Activated T-helper 2 cell treated with anti-CD3 and anti-CD28 coated beads, Interferon-gamma antibody, Interleukin-2, Interleukin-4, amounts not matched to agents 10 μg/mL and 5 μg/mL and 100 μg/mL, durations not matched to agents 14 hours and 24 hours and 36 hours (primary cell): Measurements from ENCODE around the gene KSR1. TPM values are rescaled to one million over a fixed set of nuclear protein-coding genes. Genes with fewer than 3 reads are reported as not detected.

ENCODE experiments used
- DNase-seq: peaks from one replicate; pipeline ENCODE4 v3.0.0; 2021; ENCODE audit warnings: low spot score
- H3K27ac Mint-ChIP-seq: one replicate; pipeline ENCODE4 v1.8.0; 2021; ENCODE audit warnings: mixed read lengths
- H3K27me3 Mint-ChIP-seq: one replicate; pipeline ENCODE4 v1.8.0; 2021; ENCODE audit warnings: low read depth, mixed read lengths
- H3K36me3 Mint-ChIP-seq: one replicate; pipeline ENCODE4 v1.8.0; 2021; ENCODE audit warnings: low read depth, mixed read lengths
- H3K4me1 Mint-ChIP-seq: one replicate; pipeline ENCODE4 v1.8.0; 2021; ENCODE audit warnings: low read depth, mixed read lengths
- H3K4me3 Mint-ChIP-seq: one replicate; pipeline ENCODE4 v1.8.0; 2021; ENCODE audit warnings: low read depth, mild to moderate bottlenecking, moderate library complexity, mixed read lengths
- H3K9me3 Mint-ChIP-seq: one replicate; pipeline ENCODE4 v1.8.0; 2021; ENCODE audit warnings: mixed read lengths
- intact Hi-C: fragments of 100-400 bp; cut with micrococcal nuclease; formaldehyde crosslinking; loops from one replicate; pipeline ENCODE4 v1.15.1; 2023
- total RNA-seq: library from RNA; stranded (reverse); gene quantifications from 2 replicates; pipeline ENCODE4 v1.2.3, GENCODE V29; 2022

KSR1 gene
- total RNA-seq, 1 donor from 2014 or later, result 96.5 TPM

DNA sequence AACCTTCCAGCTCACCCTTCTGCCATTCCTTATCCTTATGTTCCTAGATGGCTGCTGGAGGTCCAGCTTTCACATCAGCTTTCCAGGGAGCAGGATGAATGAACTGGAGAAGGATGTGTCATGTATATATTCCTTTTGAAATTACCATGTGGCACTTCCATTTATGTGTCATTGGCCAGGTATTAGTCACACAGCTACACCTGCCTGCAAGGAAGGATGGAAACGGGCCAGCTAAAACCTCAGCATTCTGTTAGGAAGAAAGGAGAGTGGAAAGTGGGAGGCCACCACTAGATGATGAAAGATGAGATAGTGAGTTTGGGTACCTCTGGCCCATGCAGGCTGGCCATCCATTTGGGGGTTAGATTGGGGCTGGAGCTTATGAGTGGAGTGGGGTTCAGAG lies 67.5 kb downstream of the KSR1 start:
- no peak for DNase-seq
- Mint-ChIP-seq H3K27ac (no peak overlapping the region), H3K36me3 (no peaks in the 10 kb centered on the region), H3K4me3 (no peak overlapping the region), H3K27me3 (no peaks in the 10 kb centered on the region), H3K9me3 (no peaks in the 10 kb centered on the region), H3K4me1 (peaks cover 59% of the 10 kb centered on the region)
- intact Hi-C loops, result no loop called here

DNA sequence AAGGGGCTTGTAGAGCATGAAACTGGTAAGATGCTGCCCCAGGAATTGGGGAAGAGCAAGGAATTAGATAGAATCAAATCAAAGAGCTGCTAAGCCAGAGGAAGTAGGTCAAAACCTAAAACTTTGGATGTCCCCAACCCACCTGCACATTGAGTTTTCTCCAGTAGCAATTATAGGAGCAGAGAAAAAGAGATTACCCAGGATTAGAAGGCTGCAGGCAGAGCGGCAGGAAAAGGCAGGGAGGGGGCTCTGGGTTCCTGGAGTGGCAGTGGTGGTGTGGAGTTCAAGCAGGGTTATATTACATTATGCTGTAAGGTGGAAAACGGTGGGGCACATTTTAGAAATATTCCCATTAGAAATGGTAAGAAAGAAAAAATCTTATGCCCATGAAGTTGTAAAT lies 68.3 kb downstream of the KSR1 start:
- peaks cover 62% of the 10 kb centered on the region for H3K4me1 Mint-ChIP-seq
- no peak overlapping the region for H3K27ac Mint-ChIP-seq
- no peak for DNase-seq
- no peaks in the 10 kb centered on the region for H3K9me3 Mint-ChIP-seq
- no peaks in the 10 kb centered on the region for H3K27me3 Mint-ChIP-seq
- intact Hi-C loops, result no loop called here
- H3K36me3 Mint-ChIP-seq, result no peaks in the 10 kb centered on the region
- H3K4me3 Mint-ChIP-seq, result no peak overlapping the region

DNA sequence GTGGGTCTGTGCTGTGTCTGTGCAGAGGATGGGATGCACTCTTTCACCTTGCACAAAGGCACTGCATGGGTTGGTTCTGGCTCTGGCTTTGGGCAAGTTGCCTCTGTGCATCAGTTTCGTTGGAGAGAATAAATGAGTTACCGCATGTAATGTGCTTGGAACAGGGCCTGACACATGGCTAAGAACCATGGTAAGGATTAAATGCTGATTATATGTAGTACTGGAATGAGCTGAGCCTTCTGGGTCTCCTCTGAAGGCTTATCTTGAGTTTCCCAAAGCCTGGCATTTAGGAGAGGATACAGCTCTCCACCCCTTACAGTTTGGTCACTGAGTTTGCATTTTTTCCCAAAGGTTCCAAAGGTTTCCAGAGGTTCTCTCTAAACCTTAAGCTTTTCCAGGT lies 69.1 kb downstream of the KSR1 start:
- Mint-ChIP-seq H3K27me3 (no peaks in the 10 kb centered on the region), H3K27ac (no peak overlapping the region), H3K4me1 (peaks cover 58% of the 10 kb centered on the region), H3K4me3 (no peak overlapping the region), H3K36me3 (no peaks in the 10 kb centered on the region), H3K9me3 (no peaks in the 10 kb centered on the region)
- no peak for DNase-seq
- intact Hi-C loops, result loop anchor here (5.0 kb wide), 1 partner anchor 52 kb away; no protein-coding TSS in a partner anchor

DNA sequence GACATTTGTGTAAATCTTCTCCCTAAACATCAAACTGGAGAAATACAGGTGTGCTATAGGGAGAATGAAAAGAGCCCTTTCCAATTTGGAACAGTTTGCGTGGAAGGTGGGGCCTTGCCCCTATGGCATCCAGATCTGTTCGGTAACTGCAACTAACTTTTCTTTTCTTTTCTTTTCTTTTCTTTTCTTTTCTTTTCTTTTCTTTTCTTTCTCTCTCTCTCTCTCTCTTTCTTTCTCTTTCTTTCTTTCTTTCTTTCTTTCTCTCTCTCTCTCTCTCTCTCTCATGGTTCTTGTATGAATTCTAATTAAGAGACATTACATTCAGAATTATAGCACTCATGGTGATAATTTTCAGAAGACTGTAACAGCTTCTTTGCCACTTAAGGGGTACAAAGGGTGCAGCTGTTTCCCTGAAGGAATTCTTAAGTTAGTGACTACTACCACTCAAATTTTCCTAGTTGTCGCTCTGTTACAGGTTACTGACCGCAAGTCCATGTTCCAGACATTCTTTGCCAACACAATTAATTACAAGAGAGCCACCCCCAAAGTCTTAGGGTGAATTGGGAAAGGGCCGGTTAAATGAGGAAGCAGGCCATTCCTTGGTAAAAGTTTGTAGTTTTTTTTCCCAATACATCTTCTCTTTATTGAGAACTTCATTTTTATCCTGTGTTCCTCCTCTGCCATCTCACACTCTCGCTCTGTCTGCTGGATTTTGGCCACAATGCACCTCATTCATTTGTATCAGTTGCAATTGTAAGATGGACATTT lies 69.8 kb downstream of the KSR1 start:
- H3K4me1 Mint-ChIP-seq, result peaks cover 62% of the 10 kb centered on the region
- intact Hi-C loops, result loop anchor here (2.0 to 5.0 kb wide), 2 partner anchors 19 to 51 kb away; no protein-coding TSS in a partner anchor
- H3K9me3 Mint-ChIP-seq, result no peaks in the 10 kb centered on the region
- DNase-seq, result no peak
- H3K27me3 Mint-ChIP-seq, result no peaks in the 10 kb centered on the region
- H3K4me3 Mint-ChIP-seq, result no peak overlapping the region
- peak overlapping the region; percentile 54 for H3K27ac Mint-ChIP-seq
- no peaks in the 10 kb centered on the region for H3K36me3 Mint-ChIP-seq

DNA sequence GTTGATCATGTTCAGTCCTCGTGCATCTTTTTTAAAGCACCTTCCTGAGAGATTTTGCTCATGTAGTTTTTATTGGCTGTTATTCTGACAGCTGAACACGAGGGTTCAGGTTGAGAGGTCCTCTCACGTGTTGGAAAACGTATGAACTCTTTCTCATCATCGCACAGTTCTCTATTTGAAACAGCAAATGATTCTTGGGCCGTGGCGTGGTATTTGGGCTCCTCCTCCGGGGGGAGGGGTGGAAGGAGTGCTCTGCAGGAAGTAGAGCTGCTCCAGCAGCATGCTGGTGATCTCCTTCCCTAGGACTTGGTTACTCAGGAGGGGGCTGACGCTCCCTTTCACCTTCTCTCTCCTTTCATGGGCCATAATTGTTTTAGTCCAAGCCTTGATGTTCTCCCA lies 70.4 kb downstream of the KSR1 start:
- Mint-ChIP-seq H3K9me3 (no peaks in the 10 kb centered on the region), H3K27ac (peak overlapping the region; percentile 54), H3K4me3 (no peak overlapping the region)

DNA sequence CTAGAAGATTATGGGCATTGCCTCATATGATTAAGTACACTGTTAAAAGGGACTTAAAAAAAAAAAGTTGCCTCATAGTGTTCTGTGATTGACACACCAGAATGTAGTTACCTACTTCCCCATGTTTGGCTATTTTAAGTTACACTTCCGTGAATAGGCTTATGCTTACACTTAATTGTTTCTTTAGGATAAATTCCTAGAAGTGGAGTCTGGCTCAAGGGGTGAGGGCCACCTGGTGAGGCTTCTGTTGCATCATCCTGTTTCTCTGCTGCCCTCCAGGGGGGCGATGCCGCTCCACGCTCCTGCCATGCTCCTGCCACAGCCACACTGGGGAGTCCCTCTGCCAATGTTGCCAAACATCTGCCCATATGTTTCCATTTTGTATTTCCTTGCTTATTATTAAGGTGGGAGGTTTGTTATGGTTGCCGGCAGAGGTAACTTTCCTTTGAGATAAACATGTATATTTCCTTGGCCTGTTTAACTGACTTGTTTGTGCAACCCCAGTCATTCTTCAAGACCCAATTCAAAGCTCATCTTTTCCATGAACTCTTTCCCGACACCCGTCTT lies 73.1 kb downstream of the KSR1 start:
- H3K27ac Mint-ChIP-seq, result peak overlapping the region; percentile 2
- H3K4me3 Mint-ChIP-seq, result no peak overlapping the region
- intact Hi-C loops, result loop anchor here (5.0 kb wide), 1 partner anchor 48 kb away; no protein-coding TSS in a partner anchor
- no peaks in the 10 kb centered on the region for H3K27me3 Mint-ChIP-seq
- no peak for DNase-seq
- H3K4me1 Mint-ChIP-seq, result peaks cover 52% of the 10 kb centered on the region
- H3K36me3 Mint-ChIP-seq, result no peaks in the 10 kb centered on the region
- H3K9me3 Mint-ChIP-seq, result no peaks in the 10 kb centered on the region

More for the DNA sequence above, 70.4 kb downstream of the KSR1 start:
- intact Hi-C loops, result loop anchor here (2.0 to 5.0 kb wide), 2 partner anchors 18 to 51 kb away; no protein-coding TSS in a partner anchor
- Mint-ChIP-seq H3K36me3 (no peaks in the 10 kb centered on the region), H3K4me1 (peaks cover 62% of the 10 kb centered on the region), H3K27me3 (no peaks in the 10 kb centered on the region)
- peak; percentile 46 for DNase-seq

DNA sequence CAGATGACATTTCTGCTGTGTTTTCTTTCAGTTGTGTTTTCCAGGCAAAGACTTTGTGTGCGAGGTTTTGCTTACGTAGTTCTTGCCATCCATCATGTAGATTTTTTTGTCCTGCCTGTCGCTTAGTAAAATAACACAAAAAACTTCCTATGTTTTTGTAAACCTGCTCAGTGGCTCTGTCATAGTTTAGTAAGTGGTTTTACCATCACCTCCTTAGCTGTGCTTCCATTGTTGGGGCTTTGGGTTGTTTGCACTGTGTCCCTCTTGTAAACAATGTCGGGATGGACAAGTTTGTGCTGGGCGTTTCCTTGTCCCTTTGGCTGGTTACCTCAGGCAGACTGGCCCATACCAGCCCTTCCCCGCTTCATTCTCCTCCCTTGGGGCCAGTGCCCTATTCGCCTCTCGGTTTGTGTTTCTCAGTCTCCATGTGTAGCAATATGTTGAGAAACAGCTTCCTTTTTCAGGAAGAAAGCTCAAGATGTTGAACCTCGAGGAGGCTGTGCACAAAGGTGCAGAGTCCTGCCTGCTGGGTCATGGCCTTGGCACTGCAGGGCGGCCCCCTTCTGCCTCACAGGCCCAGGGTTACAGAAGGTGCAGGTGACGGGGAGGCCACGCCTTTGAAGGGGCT lies 74.6 kb downstream of the KSR1 start:
- Mint-ChIP-seq H3K27me3 (no peaks in the 10 kb centered on the region), H3K4me3 (no peak overlapping the region), H3K36me3 (no peaks in the 10 kb centered on the region), H3K9me3 (no peaks in the 10 kb centered on the region), H3K27ac (peak overlapping the region; percentile 4), H3K4me1 (peaks cover 57% of the 10 kb centered on the region)
- no peak for DNase-seq
- intact Hi-C loops, result no loop called here

DNA sequence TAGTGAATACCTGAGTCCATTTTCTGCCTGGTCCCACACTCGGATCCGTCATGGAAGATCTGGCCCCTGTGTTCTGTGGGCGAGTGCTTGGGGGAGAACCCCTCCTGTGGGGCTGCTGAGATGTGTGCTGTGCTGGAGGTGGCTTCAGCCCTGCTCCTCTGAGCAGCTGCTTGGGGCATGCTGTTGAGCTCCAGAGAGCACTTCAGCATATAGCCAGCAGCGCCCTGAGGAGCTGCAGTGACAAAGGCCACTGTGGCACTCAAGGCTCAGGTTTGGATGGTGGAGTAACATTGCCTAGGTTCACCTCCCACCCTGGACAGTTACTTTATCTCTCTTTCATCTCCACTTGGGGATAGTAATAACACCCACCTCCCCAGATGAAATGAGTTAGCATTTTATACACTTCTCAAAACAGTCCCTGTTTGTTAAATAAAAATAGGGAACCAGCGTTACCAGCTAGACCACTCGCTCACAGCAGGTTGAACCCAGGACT lies 75.3 kb downstream of the KSR1 start:
- Mint-ChIP-seq H3K36me3 (no peaks in the 10 kb centered on the region), H3K27ac (no peak overlapping the region), H3K27me3 (no peaks in the 10 kb centered on the region), H3K4me3 (no peak overlapping the region), H3K9me3 (no peaks in the 10 kb centered on the region), H3K4me1 (peaks cover 55% of the 10 kb centered on the region)
- intact Hi-C loops, result no loop called here
- DNase-seq, result no peak

DNA sequence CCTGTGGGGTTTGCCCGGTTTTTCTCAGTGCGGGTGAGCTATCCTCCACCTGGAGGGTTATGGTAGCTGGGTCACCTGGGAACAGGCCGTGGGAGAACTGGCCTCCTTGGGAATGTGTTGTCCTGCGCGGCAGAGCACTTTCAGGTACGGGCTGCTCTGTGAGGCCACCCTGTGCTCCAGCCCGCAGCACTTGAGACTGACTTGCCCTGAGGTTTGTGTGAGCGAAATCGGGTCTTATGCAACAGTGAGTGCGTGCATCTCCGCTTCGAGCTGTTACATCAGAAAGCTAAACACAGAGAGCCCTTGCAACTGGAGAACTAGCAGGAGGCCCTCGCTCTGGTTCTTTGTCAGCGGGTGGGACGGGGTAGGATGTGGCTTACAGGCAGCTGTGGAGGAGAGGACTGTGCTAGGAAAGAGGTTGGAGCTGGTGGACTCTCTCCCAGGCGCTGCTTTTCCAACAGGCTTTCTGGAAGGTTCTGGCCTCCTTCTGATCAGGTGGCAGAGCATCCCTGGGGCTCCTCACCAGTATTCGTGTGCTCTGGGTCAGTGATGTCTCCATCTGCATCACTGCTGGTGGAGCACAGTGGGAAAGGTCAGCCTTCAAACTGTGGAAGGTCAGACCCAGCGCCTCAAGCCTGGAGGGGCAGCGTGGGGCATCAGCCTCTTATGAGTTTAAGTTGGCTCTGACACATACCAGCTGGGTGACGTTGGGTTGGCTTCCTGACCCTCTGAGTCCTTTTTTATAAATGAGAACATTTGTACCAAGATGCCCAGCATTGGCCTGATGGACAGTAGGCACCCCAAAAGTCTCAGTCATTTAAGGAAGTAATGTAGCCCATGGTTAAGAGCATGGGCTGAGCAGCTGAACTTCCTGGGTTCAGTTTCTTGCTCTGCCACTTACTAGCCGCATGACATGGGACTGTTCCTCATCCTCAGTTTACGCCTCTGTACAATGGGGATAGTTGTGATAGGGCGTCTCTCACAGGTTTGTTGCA lies 76.3 kb downstream of the KSR1 start:
- H3K27ac Mint-ChIP-seq, result no peak overlapping the region
- intact Hi-C loops, result no loop called here
- H3K4me3 Mint-ChIP-seq, result no peak overlapping the region
- H3K4me1 Mint-ChIP-seq, result peaks cover 54% of the 10 kb centered on the region
- H3K9me3 Mint-ChIP-seq, result no peaks in the 10 kb centered on the region
- H3K27me3 Mint-ChIP-seq, result no peaks in the 10 kb centered on the region
- no peaks in the 10 kb centered on the region for H3K36me3 Mint-ChIP-seq
- DNase-seq, result no peak

DNA sequence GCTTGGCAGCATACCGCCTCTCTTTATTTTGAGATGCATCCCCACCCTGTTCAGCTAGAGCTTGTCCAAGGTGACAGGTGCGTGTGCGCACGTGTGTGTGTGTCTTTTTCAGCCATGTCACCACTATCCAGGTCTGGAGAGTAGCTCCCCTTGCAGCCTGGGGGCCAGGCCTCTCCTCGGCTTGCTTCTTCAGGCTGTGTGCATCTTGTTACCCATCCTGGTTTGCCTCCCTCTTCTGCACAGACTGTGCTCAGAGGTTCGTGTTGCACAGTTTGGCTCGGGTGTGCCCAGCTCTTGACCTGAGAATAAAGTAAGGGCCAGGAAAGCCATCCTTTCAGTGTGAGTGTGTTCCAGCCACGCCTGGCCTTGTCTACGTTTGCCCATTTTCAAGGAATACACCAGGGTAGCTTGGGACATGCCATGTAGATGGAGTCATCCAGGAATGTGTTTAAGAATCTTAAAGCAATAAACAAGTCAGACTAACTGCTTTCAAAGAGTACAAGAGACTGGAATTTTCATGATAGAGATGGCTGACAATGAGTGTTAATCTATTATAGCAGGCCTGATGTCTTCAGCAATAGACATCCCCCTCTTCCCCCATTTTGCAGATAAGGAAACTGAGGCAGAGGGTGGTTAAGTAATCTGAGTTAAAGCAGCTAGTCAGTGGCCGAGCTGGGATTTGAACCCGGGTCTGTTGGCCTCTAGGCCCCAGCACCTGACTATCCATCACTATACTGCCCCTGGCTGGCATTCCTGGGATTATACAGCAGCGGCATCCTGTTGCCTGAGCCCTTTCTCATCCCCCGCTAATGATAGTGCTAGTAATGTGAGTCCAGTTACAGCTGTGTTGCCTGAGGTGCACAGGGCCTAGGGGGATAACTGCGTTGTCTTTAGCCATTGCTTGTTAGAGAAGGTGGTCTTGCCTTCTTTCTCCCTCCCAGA lies 77.9 kb downstream of the KSR1 start:
- no peaks in the 10 kb centered on the region for H3K9me3 Mint-ChIP-seq
- no peak overlapping the region for H3K27ac Mint-ChIP-seq
- peaks cover 43% of the 10 kb centered on the region for H3K4me1 Mint-ChIP-seq
- DNase-seq, result no peak
- H3K36me3 Mint-ChIP-seq, result no peaks in the 10 kb centered on the region
- H3K27me3 Mint-ChIP-seq, result no peaks in the 10 kb centered on the region
- intact Hi-C loops, result no loop called here
- no peak overlapping the region for H3K4me3 Mint-ChIP-seq

DNA sequence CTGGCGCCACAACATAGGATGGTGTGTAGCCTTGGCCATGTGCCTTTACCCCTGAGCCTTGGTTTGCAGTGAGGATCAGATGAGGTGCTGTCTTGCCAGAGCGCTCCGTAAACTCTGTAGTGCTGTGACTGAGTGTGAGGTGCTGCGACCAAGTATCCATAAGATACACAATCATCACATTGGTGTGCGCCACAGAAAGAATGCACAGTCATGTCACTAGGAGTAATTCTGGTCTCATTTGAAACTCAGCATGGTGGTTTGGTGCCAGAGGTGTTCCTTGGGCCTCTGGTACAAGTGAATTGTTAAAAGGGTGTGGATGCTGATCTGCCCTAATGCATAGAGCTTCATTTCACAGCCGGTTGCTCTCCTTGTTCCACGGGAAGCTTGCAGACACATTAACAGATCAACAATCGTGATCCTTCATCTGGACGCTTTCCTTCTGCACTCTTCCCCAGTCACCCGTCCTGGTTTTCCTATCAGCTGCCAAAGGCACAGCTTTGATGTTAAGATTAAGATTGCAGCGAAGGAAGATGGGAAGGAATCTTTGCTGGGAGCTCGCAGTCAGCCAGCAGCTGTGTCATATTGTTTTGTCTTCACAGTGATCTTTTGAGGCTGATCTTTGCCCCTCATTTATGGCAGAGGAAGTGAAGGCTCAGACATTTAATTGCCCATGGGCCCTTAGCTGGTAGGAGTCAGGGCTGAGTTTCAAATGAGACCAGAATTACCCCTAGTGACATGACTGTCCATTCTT lies 79.1 kb downstream of the KSR1 start:
- no peaks in the 10 kb centered on the region for H3K36me3 Mint-ChIP-seq
- intact Hi-C loops, result no loop called here
- H3K4me1 Mint-ChIP-seq, result peaks cover 44% of the 10 kb centered on the region
- H3K27ac Mint-ChIP-seq, result no peak overlapping the region
- no peak for DNase-seq
- no peaks in the 10 kb centered on the region for H3K9me3 Mint-ChIP-seq
- H3K27me3 Mint-ChIP-seq, result no peaks in the 10 kb centered on the region
- no peak overlapping the region for H3K4me3 Mint-ChIP-seq
